T-helper 1 cell treated with Interleukin-12 subunit alpha and Interleukin-12 subunit beta and Interleukin-4 antibody, amounts not matched to agents 30 μg/mL and 1 μg/mL, for 36 hours (primary cell): ENCODE results near the gene PTPRM.
A peak's percentile ranks its signal among the peaks of the same experiment; 100 is the strongest.
"Not testable (repeated sequence)": the region's sequence is repeated elsewhere in the genome, so short reads cannot be mapped to it uniquely, and the experiment has no call there.

Experiments used
- H3K27ac Mint-ChIP-seq: one replicate; pipeline ENCODE4 v1.8.0; 2021; ENCODE audit warnings: mild to moderate bottlenecking, mixed read lengths
- H3K27me3 Mint-ChIP-seq: one replicate; pipeline ENCODE4 v1.8.0; 2021; ENCODE audit warnings: low read depth, mixed read lengths
- H3K36me3 Mint-ChIP-seq: one replicate; pipeline ENCODE4 v1.8.0; 2021; ENCODE audit warnings: low read depth, mixed read lengths
- H3K4me1 Mint-ChIP-seq: one replicate; pipeline ENCODE4 v1.8.0; 2021; ENCODE audit warnings: low read depth, mixed read lengths
- H3K4me3 Mint-ChIP-seq: one replicate; pipeline ENCODE4 v1.8.0; 2021; ENCODE audit warnings: mild to moderate bottlenecking, moderate library complexity, mixed read lengths
- H3K9me3 Mint-ChIP-seq: one replicate; pipeline ENCODE4 v1.8.0; 2021; ENCODE audit warnings: mixed read lengths

Gene PTPRM

DNA sequence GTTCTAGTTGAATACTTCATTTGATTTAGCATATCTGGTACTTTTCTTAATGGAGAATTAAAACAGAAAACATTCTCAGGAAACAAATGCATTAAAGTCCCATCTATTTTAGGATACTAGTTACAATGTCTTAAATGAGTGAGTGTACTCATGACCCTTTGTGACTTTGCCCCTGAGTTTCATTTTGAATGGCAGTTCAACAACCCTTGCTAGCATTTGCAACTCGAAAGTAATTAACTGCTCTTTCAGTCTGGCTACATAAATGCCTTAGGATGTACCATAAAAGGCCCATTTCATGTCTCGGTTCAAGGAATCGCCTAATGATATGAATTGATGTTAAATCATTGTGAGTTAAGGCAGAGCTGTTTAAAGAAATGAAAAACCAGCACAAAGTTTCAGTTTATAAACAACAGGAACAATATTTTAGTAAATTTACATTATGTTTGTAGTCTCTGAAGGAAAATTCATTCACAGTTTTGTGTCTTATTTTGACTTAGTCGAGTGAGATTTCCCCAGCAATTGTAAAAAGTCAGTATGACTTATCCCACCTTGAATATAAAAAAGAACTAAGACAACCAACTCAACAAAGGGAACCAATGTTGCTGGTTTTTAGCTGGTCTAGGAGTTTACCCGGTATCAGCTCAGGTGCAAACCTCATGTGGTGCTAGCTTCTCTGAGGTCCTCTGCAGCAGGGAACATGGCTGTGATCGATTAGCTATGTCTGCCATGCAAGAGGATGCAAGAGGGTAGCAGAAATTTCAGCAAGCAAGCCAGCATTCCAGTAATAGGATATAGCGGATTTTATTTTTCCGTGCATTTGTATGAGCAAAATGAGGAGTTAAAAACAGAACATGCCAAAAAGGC, 386.2 kb downstream of the PTPRM start:
- peaks cover 21% of the 10 kb centered on the region for H3K4me1 Mint-ChIP-seq

DNA sequence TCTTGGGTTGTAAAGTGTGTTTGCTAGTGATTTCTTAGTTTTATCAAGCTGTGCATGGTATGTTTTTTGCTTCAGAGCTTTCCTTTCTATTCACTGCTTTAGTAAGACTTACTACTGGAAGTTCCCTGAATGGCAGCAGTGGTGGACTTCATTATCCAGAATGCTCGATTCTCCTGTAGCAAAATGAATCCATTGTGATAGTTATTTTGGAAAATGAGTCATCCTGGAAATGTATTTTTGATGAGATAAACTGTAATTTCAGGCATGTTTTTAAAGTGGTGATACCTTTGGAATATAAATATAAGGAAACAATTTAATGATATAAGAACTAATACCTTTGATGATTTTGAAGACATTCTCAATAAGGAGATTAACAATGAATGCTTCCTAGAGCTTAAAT, 387.1 kb downstream of the PTPRM start:
- Mint-ChIP-seq H3K36me3 (no peaks in the 10 kb centered on the region), H3K9me3 (no peaks in the 10 kb centered on the region), H3K4me3 (no peak overlapping the region), H3K27ac (no peak overlapping the region), H3K4me1 (peaks cover 23% of the 10 kb centered on the region), H3K27me3 (no peaks in the 10 kb centered on the region)

More for the DNA sequence above, 386.2 kb downstream of the PTPRM start:
- no peaks in the 10 kb centered on the region for H3K27me3 Mint-ChIP-seq
- no peaks in the 10 kb centered on the region for H3K36me3 Mint-ChIP-seq
- no peaks in the 10 kb centered on the region for H3K9me3 Mint-ChIP-seq
- peak overlapping the region; percentile 42 for H3K27ac Mint-ChIP-seq
- H3K4me3 Mint-ChIP-seq: no peak overlapping the region

DNA sequence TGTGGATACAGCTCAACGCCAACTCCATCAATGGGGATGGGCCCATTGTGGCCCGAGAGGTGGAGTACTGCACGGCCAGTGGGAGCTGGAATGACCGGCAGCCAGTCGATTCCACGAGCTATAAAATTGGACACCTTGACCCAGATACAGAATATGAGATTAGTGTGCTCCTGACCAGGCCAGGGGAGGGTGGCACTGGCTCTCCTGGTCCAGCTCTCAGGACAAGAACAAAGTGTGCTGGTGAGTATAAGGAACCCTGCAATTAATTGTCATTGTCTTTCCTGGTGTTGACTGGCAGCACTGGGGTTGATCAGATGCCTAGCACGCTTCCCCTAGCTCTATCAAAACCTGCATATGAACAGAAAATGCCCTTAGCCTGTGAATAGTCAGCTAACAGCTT, 388.1 kb downstream of the PTPRM start:
- Mint-ChIP-seq H3K4me1 (peaks cover 23% of the 10 kb centered on the region), H3K4me3 (no peak overlapping the region), H3K27me3 (no peaks in the 10 kb centered on the region), H3K9me3 (no peaks in the 10 kb centered on the region), H3K36me3 (no peaks in the 10 kb centered on the region), H3K27ac (no peak overlapping the region)

DNA sequence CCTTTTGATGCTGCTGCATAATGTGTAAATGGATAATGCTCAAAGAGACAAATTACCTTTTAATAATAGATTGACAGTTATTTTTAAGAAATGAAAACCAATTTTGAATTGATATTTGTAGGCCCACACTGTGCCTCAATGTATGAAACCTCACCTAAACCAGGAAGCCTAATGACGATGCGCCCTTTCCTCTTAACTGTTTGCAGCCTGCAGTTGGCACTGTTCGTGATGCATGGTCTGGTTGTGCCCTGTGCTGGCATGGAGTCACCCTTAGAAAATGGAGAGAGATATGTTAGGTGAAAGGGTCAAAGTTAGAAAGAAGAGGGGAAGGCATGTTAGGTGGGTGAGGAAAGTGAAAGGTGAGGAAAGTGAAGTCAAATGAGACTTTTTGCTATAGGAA, 390.2 kb downstream of the PTPRM start:
- no peaks in the 10 kb centered on the region for H3K36me3 Mint-ChIP-seq
- H3K27me3 Mint-ChIP-seq: no peaks in the 10 kb centered on the region
- no peaks in the 10 kb centered on the region for H3K9me3 Mint-ChIP-seq
- peak overlapping the region; percentile 49 for H3K4me3 Mint-ChIP-seq
- H3K27ac Mint-ChIP-seq: peak overlapping the region; percentile 93
- peaks cover 21% of the 10 kb centered on the region for H3K4me1 Mint-ChIP-seq

DNA sequence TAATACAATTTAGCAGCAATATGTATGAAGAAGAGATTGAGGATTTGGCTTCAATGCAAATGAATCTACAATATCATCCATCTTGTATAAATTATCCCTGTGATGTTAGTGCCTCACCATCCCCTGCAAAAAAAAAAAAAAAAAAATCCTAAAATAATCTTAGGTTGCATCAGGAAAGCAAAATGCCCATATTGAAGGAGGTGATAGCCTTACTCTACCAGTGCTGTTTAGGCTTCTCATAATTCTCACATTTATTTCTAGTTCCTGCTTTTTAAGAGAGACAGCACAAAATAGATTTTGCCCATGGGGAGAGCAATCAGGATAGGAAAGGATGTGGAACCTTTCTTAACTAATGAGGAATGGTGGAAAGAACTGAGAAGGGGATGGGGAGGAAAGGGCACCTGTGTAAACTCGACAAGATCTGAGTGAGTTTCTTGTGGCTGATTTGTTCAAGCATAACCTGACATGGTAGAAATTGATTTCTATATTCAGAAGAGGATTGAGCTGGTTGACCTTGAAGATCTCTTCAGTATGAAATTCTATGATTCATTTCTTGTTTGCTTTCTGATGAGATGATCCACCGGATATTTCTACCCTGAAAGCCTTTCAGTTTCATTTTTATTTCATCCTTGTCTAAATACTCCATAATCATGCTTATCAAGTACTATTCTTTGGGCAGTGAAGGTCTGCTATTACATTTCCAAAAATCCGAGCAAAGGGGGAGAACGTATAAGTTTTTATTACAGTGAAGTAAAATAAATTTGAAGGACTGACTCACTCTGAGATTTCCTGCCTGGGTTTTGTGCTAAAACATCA, 391.2 kb downstream of the PTPRM start:
- Mint-ChIP-seq H3K4me1 (peaks cover 16% of the 10 kb centered on the region), H3K4me3 (peak overlapping the region; percentile 80), H3K36me3 (no peaks in the 10 kb centered on the region), H3K27ac (peak overlapping the region; percentile 93), H3K9me3 (no peaks in the 10 kb centered on the region), H3K27me3 (no peaks in the 10 kb centered on the region)

DNA sequence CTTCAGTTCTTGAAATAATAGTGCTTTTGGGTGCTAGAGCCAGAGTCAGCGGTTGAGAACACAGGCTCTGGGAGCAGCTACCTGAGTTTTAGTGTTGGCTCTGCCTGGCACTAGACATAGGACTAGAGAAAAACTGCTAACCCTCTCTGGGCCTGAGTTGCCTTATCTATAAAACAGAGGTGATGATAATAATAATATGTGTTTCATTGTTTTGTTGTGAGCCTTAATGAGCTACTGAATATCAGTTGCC, 391.7 kb downstream of the PTPRM start:
- Mint-ChIP-seq H3K27me3 (no peaks in the 10 kb centered on the region), H3K9me3 (no peaks in the 10 kb centered on the region), H3K36me3 (no peaks in the 10 kb centered on the region), H3K27ac (peak overlapping the region; percentile 93), H3K4me1 (peaks cover 13% of the 10 kb centered on the region), H3K4me3 (peak overlapping the region; percentile 80)

DNA sequence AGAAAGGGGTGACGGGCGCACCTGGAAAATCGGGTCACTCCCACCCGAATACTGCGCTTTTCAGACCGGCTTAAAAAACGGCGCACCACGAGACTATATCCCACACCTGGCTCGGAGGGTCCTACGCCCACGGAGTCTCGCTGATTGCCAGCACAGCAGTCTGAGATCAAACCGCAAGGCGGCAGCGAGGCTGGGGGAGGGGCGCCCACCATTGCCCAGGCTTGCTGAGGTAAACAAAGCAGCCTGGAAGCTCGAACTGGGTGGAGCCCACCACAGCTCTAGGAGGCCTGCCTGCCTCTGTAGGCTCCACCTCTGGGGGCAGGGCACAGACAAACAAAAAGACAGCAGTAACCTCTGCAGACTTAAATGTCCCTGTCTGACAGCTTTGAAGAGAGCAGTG, 399.6 kb downstream of the PTPRM start:
- H3K36me3 Mint-ChIP-seq, H3K4me1 Mint-ChIP-seq, H3K27me3 Mint-ChIP-seq, H3K9me3 Mint-ChIP-seq, H3K27ac Mint-ChIP-seq, H3K4me3 Mint-ChIP-seq: not testable (repeated sequence)

DNA sequence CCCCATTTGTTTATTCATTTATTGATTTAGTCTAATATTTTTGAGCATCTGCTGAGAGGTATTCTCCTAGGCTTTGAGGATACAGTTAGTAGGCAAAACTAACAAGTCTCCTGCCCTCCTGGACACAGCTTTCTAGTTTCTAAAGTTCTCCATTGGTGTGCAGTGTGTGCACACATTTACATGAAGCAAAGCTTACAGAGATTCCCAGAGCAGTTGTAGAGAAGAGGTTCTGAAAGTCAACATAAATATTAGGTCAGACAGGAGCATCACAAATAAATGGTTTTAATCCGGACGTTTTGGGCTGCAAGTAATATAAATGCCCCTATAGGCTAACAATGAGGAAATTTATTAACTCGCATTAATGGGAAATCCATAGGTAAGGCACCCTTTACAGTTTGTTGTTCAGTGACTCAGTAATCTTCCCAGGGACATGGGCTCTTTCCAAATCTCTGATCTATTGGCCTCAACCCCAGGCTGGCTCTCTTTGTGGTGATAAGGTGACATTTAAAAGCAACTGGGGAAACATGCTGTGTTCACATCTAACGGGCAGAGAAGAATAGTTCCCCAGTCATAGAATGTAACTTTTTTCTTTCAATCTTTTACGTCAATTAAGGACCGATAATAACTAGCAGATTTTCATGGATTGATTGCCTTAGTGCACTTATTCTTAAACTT, 407.2 kb downstream of the PTPRM start:
- no peak overlapping the region for H3K4me3 Mint-ChIP-seq
- no peaks in the 10 kb centered on the region for H3K4me1 Mint-ChIP-seq
- H3K36me3 Mint-ChIP-seq: no peaks in the 10 kb centered on the region
- no peaks in the 10 kb centered on the region for H3K9me3 Mint-ChIP-seq
- no peak overlapping the region for H3K27ac Mint-ChIP-seq
- H3K27me3 Mint-ChIP-seq: no peaks in the 10 kb centered on the region

DNA sequence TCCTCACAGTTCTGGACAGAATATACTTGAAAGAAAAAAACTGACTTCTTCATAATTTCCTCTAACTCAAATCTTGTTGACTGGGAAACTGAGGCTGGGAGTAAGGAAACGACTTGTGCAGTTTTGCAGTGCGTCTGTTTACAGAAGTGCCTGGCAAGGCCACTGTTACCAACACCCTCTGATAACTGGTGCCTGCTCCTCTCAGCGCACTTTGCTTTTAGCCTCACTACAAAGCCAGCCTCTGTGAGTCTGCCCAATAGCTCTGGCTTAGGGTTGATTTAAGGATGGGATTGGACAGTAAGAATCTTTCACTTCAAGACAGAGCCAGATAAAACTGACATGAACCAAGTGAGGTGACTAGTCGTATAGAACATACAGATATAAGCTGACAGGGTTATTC, 410.8 kb downstream of the PTPRM start:
- Mint-ChIP-seq H3K36me3 (no peaks in the 10 kb centered on the region), H3K4me1 (no peaks in the 10 kb centered on the region), H3K27me3 (no peaks in the 10 kb centered on the region), H3K4me3 (no peak overlapping the region), H3K27ac (no peak overlapping the region), H3K9me3 (no peaks in the 10 kb centered on the region)

DNA sequence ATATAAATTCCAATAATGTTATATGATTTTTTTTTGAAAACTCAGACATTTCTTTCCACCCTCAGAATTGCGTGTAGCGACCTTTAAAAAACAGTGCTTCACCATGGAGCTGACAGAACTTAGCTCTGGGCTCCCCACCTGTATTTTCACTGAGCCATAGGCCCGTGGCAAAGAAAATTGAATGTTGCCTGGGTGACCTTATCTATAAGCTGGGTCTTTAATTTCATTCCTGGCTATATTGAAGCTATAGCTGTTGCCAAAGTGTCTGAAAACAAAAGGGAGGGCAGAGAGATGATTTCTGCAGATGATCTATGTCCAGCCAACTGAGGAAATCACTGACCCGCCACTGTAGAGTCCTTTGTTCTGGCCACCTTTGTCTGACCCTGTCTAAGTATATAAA, 411.7 kb downstream of the PTPRM start:
- Mint-ChIP-seq H3K36me3 (no peaks in the 10 kb centered on the region), H3K4me3 (no peak overlapping the region), H3K27me3 (no peaks in the 10 kb centered on the region), H3K27ac (no peak overlapping the region), H3K4me1 (no peaks in the 10 kb centered on the region), H3K9me3 (no peaks in the 10 kb centered on the region)

DNA sequence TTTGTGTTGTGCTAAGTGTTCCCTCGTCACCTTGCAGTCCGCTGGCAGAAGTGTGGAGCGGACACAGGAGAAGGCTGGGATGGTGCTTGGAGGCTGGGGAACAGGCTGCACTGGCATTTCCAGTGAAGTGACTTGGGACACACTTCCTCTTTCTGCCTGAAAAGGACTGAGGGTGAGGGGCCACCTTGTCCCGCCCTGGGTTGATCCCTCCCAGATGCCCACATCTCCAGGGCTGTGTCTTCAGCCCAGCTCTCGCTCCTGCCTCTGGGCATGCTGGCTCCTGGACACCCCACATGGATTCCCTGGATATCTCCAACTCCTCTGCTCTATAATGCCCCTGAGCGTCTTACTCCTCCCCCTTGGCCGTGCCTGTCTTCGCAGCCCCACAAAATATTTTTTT, 412.6 kb downstream of the PTPRM start:
- Mint-ChIP-seq H3K4me1 (no peaks in the 10 kb centered on the region), H3K27me3 (no peaks in the 10 kb centered on the region), H3K27ac (no peak overlapping the region), H3K36me3 (no peaks in the 10 kb centered on the region), H3K4me3 (no peak overlapping the region), H3K9me3 (no peaks in the 10 kb centered on the region)

DNA sequence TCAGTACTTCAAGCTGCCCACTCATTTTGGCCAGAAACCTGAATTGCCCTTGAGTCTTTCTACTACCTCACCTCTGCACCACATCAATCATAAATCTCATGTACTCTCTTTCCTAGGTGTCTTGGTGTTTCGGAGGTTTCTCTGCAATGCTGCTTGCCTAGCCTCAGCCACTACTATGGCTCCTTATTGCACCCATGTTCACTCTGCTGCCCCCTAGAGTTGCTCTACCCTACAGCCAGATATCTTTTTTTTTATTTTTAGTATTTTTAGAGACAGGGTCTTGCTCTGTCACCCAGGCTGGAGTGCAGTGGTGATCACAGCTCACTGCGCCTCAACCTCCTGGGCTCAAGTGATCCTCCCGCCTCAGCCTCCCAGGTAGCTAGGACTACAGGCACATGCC, 413.0 kb downstream of the PTPRM start:
- Mint-ChIP-seq H3K27me3 (no peaks in the 10 kb centered on the region), H3K27ac (no peak overlapping the region), H3K9me3 (no peaks in the 10 kb centered on the region), H3K36me3 (no peaks in the 10 kb centered on the region), H3K4me1 (no peaks in the 10 kb centered on the region), H3K4me3 (no peak overlapping the region)

DNA sequence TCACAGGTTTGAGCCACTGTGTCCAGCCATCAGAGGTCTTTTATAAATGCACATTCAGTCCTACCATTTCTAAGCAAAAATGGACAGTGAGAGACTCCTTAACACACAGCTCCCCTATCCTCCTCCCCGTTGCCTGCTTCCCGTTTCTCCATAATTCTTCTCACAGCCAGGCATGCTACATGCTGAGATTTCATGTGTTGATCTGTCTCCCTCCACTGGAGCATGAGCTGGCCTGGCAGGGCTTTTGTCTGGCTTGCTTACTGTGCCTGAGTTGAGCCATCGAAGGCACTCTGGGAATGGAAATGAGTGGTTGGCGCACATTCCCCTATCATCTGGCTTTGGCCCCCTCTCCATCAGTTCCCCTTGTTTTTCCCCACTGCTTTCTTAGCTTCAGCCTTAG, 413.5 kb downstream of the PTPRM start:
- no peaks in the 10 kb centered on the region for H3K27me3 Mint-ChIP-seq
- H3K4me3 Mint-ChIP-seq: no peak overlapping the region
- H3K9me3 Mint-ChIP-seq: no peaks in the 10 kb centered on the region
- no peak overlapping the region for H3K27ac Mint-ChIP-seq
- no peaks in the 10 kb centered on the region for H3K4me1 Mint-ChIP-seq
- no peaks in the 10 kb centered on the region for H3K36me3 Mint-ChIP-seq

DNA sequence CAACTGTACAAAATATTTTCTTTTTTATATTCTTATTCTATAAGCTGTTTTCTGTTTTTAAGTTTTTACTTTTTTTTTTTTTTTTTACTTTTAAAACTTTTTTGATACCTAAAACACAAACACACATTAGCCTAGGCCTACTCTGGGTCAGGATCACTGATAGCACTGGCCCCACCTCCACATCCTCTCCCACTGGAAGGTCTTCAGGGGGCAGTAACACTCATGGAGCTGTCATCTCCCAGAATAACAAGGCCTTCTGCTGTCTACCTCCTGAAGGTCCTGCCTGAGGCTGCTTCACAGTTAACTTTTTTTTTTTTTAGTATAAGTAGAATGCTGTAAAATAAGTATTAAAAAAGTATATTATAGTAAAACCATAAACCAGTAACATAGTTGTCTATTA, 415.1 kb downstream of the PTPRM start:
- H3K4me1 Mint-ChIP-seq: no peaks in the 10 kb centered on the region

More for the DNA sequence above, 415.1 kb downstream of the PTPRM start:
- no peaks in the 10 kb centered on the region for H3K27me3 Mint-ChIP-seq
- H3K36me3 Mint-ChIP-seq: no peaks in the 10 kb centered on the region
- no peak overlapping the region for H3K4me3 Mint-ChIP-seq
- no peak overlapping the region for H3K27ac Mint-ChIP-seq
- no peaks in the 10 kb centered on the region for H3K9me3 Mint-ChIP-seq
